Hepatocyte (in vitro differentiated cells): ENCODE measurements around the gene PPP2R2B. TPM values are rescaled to one million over a fixed set of nuclear protein-coding genes. Genes with fewer than 3 reads are reported as not detected.

ENCODE experiments used
- DNase-seq: peaks from one replicate; pipeline ENCODE4 v3.0.0-alpha.2; 2016; ENCODE audit warnings: low spot score
- H2AFZ ChIP-seq: fragments of 200-600 bp; sonication (generic); 2 replicates; pipeline ENCODE4 v1.6.0; 2016; ENCODE audit warnings: antibody characterized with exemption, mild to moderate bottlenecking
- H3K27ac ChIP-seq: fragments of 200-600 bp; sonication (generic); 2 replicates; pipeline ENCODE4 v1.5.1; 2016; ENCODE audit warnings: mild to moderate bottlenecking
- H3K27me3 ChIP-seq: fragments of 200-600 bp; sonication (generic); 2 replicates; pipeline ENCODE4 v1.6.1; 2016
- H3K36me3 ChIP-seq: fragments of 200-600 bp; sonication (generic); replicated peaks from 2 replicates; pipeline ENCODE4 v1.5.1; 2016; ENCODE audit warnings: low read depth; ENCODE audit not compliant: insufficient read depth
- H3K4me1 ChIP-seq: fragments of 200-600 bp; sonication (generic); 2 replicates; pipeline ENCODE4 v1.5.1; 2016; ENCODE audit warnings: mild to moderate bottlenecking, moderate library complexity; ENCODE audit not compliant: insufficient read depth
- H3K4me2 ChIP-seq: fragments of 200-600 bp; sonication (generic); 2 replicates; pipeline ENCODE4 v1.6.0; 2016
- H3K4me3 ChIP-seq: fragments of 200-600 bp; sonication (generic); 2 replicates; pipeline ENCODE4 v1.5.1; 2016; ENCODE audit warnings: mild to moderate bottlenecking
- H3K79me2 ChIP-seq: fragments of 200-600 bp; sonication (generic); 2 replicates; pipeline ENCODE4 v1.6.0; 2017; ENCODE audit warnings: mild to moderate bottlenecking
- H3K9me2 ChIP-seq: fragments of 200-600 bp; sonication (generic); replicated peaks from 2 replicates; pipeline ENCODE4 v1.6.0; 2017; ENCODE audit warnings: mild to moderate bottlenecking; ENCODE audit not compliant: insufficient read depth
- H3K9me3 ChIP-seq: fragments of 200-600 bp; sonication (generic); 2 replicates; pipeline ENCODE4 v1.5.1; 2016; ENCODE audit warnings: low read depth, mild to moderate bottlenecking
- H4K20me1 ChIP-seq: fragments of 200-600 bp; sonication (generic); 2 replicates; pipeline ENCODE4 v1.6.0; 2016; ENCODE audit warnings: mild to moderate bottlenecking; ENCODE audit not compliant: insufficient read depth, poor library complexity, severe bottlenecking
- EZH2 ChIP-seq: fragments of 200-600 bp; sonication (generic); IDR thresholded peaks from 2 replicates; pipeline ENCODE4 v1.6.1; 2016; ENCODE audit warnings: antibody characterized with exemption, mild to moderate bottlenecking, borderline replicate concordance
- EZH2phosphoT487 ChIP-seq: fragments of 200-600 bp; sonication (generic); IDR thresholded peaks from one replicate; pipeline ENCODE4 v1.6.1; 2018; ENCODE audit warnings: antibody characterized with exemption, mild to moderate bottlenecking, low read depth, moderate library complexity; ENCODE audit not compliant: unreplicated experiment, severe bottlenecking
- WGBS: methylation state at CpG from one replicate; pipeline ENCODE4 v1.1.6; 2016; ENCODE audit warnings: low lambda C conversion rate; ENCODE audit errors: missing lambda C conversion rate; 5-methylcytosine and 5-hydroxymethylcytosine counted together
- polyA plus RNA-seq: library from polyadenylated mRNA; unstranded; fragments of >200 nt; fragmentation: Nextera tagmentation; extraction: Ambion mirVana; gene quantifications from 2 replicates; pipeline ENCODE4 v1.2.1, GENCODE V29; 2016
- total RNA-seq: library from RNA; depleted of rRNA; stranded (reverse); fragments of >200 nt; gene quantifications from 2 replicates; pipeline ENCODE4 v1.2.3, GENCODE V29; 2014
- TF ChIP-seq, protein P1 (sequence below): fragments of 200-600 bp; sonication (generic); IDR thresholded peaks from 2 replicates; pipeline ENCODE4 v1.5.1; 2016; ENCODE audit warnings: antibody characterized with exemption, mild to moderate bottlenecking; ENCODE audit not compliant: poor library complexity

The PPP2R2B gene
- total and polyA plus RNA-seq, 2 experiments from 2014 or later, result 2.3 to 3.2 TPM

DNA sequence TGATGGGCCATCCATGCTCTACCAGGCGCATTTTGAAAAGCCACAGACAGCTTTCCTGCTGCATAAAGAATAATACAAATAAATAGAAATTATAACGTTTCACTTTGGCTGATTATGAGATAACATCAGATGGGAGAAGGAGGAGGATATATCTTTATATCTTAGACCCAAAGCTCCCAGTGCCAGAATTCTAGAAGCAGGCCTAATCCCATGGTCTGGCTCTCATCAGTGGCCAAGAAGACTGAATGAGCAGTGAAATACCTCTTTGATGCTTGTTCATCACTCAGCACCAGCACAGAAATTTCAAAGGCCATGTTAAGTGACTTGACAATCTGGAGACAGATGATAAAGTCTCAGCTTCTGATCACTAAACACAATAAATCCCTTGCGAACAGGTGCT, 107.6 kb downstream of the PPP2R2B start:
- Histone ChIP-seq H4K20me1 (no peaks in the 10 kb centered on the region), H3K4me1 (no peaks in the 10 kb centered on the region), H3K27me3 (no peaks in the 10 kb centered on the region), H3K9me3 (no peaks in the 10 kb centered on the region), H3K36me3 (no peaks in the 10 kb centered on the region), H3K79me2 (no peaks in the 10 kb centered on the region), H3K9me2 (no peaks in the 10 kb centered on the region), H3K27ac (no peak overlapping the region), H3K4me2 (no peak overlapping the region), H3K4me3 (no peak overlapping the region), H2AFZ (no peak overlapping the region)
- TF ChIP-seq, protein P1, sequence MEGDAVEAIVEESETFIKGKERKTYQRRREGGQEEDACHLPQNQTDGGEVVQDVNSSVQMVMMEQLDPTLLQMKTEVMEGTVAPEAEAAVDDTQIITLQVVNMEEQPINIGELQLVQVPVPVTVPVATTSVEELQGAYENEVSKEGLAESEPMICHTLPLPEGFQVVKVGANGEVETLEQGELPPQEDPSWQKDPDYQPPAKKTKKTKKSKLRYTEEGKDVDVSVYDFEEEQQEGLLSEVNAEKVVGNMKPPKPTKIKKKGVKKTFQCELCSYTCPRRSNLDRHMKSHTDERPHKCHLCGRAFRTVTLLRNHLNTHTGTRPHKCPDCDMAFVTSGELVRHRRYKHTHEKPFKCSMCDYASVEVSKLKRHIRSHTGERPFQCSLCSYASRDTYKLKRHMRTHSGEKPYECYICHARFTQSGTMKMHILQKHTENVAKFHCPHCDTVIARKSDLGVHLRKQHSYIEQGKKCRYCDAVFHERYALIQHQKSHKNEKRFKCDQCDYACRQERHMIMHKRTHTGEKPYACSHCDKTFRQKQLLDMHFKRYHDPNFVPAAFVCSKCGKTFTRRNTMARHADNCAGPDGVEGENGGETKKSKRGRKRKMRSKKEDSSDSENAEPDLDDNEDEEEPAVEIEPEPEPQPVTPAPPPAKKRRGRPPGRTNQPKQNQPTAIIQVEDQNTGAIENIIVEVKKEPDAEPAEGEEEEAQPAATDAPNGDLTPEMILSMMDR, result no peak
- TF ChIP-seq EZH2, result no peak
- TF ChIP-seq EZH2phosphoT487, result no peak
- WGBS, result 68% methylated on average over 3 of the region's 3 CpGs
- no peak for DNase-seq

DNA sequence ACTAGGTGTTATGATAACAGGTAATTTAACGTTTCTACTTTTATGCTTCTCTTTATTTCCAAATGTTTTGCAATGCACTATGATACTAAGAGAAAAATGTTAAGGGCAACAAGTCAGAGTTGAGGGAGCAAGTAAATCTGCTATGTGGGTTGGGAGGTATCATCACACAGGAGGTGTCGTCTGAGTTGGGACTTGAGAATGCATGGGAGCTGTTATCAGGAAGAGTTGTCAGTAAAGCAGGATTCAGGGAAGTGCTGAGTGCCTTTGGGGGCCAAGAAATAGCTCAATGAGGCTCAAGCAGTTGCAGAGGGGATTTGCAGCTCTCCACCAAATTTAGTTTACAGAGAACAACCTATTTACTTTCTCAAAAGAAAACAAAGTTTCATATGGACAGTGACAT, 108.0 kb downstream of the PPP2R2B start:
- H3K27me3 ChIP-seq, result no peaks in the 10 kb centered on the region
- no peak for DNase-seq
- no peak for TF ChIP-seq EZH2
- TF ChIP-seq EZH2phosphoT487, result no peak
- TF ChIP-seq, protein P1, result no peak
- no peaks in the 10 kb centered on the region for H3K9me3 ChIP-seq
- H2AFZ ChIP-seq, result no peak overlapping the region
- H3K4me2 ChIP-seq, result no peak overlapping the region
- H3K4me1 ChIP-seq, result no peaks in the 10 kb centered on the region
- H3K4me3 ChIP-seq, result no peak overlapping the region
- H4K20me1 ChIP-seq, result no peaks in the 10 kb centered on the region
- no peaks in the 10 kb centered on the region for H3K9me2 ChIP-seq
- no peaks in the 10 kb centered on the region for H3K36me3 ChIP-seq
- WGBS, result 40% methylated on average over 2 of the region's 2 CpGs
- H3K27ac ChIP-seq, result no peak overlapping the region
- H3K79me2 ChIP-seq, result no peaks in the 10 kb centered on the region

DNA sequence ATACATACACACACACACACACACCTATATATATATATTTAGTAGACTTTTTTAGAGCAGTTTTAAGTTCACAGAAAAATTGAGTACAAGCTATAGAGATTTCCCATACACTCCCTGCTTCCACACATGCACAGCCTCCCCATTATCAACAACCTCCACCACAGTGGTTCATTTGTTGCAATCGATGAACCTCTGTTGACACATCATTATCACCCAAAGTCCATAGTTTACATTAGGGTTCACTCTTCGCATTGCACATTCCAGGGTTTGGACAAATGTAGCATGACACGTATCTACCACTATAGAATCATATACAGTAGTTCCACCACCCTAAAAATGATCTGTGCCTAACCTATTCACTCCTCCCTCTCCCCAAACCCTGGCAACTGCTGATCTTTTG, 111.0 kb downstream of the PPP2R2B start:
- H3K27ac ChIP-seq, result no peak overlapping the region
- no peak overlapping the region for H3K4me2 ChIP-seq
- no peaks in the 10 kb centered on the region for H3K9me3 ChIP-seq
- H3K36me3 ChIP-seq, result no peaks in the 10 kb centered on the region
- 43% methylated on average over 3 of the region's 3 CpGs for WGBS
- H3K79me2 ChIP-seq, result no peaks in the 10 kb centered on the region
- no peak overlapping the region for H3K4me3 ChIP-seq
- no peak for DNase-seq
- no peaks in the 10 kb centered on the region for H4K20me1 ChIP-seq
- no peaks in the 10 kb centered on the region for H3K9me2 ChIP-seq
- no peaks in the 10 kb centered on the region for H3K4me1 ChIP-seq
- TF ChIP-seq, protein P1, result no peak
- TF ChIP-seq EZH2phosphoT487 (no peak), EZH2 (no peak)
- no peaks in the 10 kb centered on the region for H3K27me3 ChIP-seq
- H2AFZ ChIP-seq, result no peak overlapping the region

DNA sequence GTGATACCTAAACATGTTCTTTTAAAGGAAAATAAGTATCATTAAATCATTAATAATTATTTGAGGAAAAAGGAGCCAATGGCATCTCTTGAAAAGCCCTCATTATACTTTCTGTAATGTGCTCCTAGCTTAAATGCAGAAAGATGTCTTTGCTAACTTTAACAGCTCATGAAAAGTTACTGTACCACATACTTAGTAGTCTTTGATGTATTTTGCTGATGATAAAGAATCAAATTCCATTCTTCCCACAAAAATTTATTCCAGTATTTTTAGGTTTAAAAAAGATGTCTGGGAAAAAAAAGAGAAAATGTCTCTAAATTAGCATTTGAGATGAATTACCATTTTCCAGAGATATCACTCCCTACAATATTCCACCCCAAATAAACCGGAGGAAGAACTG, 112.5 kb downstream of the PPP2R2B start:
- H2AFZ ChIP-seq, result no peak overlapping the region
- no peaks in the 10 kb centered on the region for H3K79me2 ChIP-seq
- DNase-seq, result no peak
- no peaks in the 10 kb centered on the region for H3K9me2 ChIP-seq
- H3K27me3 ChIP-seq, result no peaks in the 10 kb centered on the region
- H3K4me1 ChIP-seq, result no peaks in the 10 kb centered on the region
- 79% methylated on average over 1 of the region's 1 CpG for WGBS
- no peak overlapping the region for H3K27ac ChIP-seq
- no peak overlapping the region for H3K4me3 ChIP-seq
- H4K20me1 ChIP-seq, result no peaks in the 10 kb centered on the region
- no peaks in the 10 kb centered on the region for H3K9me3 ChIP-seq
- TF ChIP-seq EZH2phosphoT487, result no peak
- TF ChIP-seq EZH2, result no peak
- TF ChIP-seq, protein P1, result no peak
- H3K36me3 ChIP-seq, result no peaks in the 10 kb centered on the region
- H3K4me2 ChIP-seq, result no peak overlapping the region
